ENCODE measurements around the gene ZNRF1. TPM values are rescaled to one million over a fixed set of nuclear protein-coding genes. Genes with fewer than 3 reads are reported as not detected.

Gene ZNRF1
- total and polyA plus RNA-seq, 2 of the 4 experiments (the other 2 are of a cell fraction), result 8.2 to 20.7 TPM

DNA sequence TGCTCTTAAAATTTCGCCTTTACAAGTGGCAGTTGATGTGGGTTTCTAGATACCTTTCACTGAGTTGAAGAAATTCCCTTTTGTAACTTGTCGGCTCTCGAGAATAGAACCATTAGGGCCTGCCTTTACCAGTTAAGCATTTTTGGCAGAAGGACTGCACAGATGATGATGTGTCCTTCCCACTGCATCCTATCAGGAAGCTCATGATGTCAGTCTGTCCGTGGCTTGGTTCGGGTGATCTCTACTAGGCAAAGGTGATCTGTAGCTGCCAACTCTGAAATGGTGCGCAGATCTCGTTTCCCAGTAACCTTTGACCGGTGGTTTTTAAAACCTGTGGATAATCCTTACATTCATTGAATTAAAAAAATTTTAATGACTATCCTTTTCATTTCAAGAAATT, 49.7 kb downstream of the ZNRF1 start:
- Histone ChIP-seq H3K27me3 (ENCODE audit: control insufficient read depth, insufficient read depth, low read length) (no peaks in the 10 kb centered on the region), H4K20me1 (ENCODE audit: insufficient read depth, low read length) (peaks cover 53% of the 10 kb centered on the region)
- intact Hi-C loops (cut with micrococcal nuclease), result no loop called here

More for the DNA sequence above, 49.7 kb downstream of the ZNRF1 start:
- H2BK15ac ChIP-seq (ENCODE audit: low read depth, low read length), result no peak overlapping the region
- H3K36me3 ChIP-seq (ENCODE audit: control insufficient read depth, insufficient read depth, low read length), result no peaks in the 10 kb centered on the region
- H3K27ac ChIP-seq (ENCODE audit: insufficient read depth, low read length), result no peak overlapping the region
- H3K9ac ChIP-seq (ENCODE audit: low read depth, low read length), result no peak overlapping the region
- H3K14ac ChIP-seq (replicated peaks; ENCODE audit: low read depth, low read length), result no peak overlapping the region
- CTCF ChIA-PET, result no interaction called here
- H3K4me2 ChIP-seq (ENCODE audit: low read depth, low read length), result no peak overlapping the region
- in situ Hi-C loops (cut with MboI; ENCODE audit: low sequenced_read_pairs) (no loop called here), dilution Hi-C loops (cut with HindIII; ENCODE audit: low sequenced_read_pairs, unreplicated experiment) (no loop called here)
- H4K91ac ChIP-seq (ENCODE audit: insufficient read depth, low read depth, low read length), result no peak overlapping the region
- H4K8ac ChIP-seq (ENCODE audit: low read depth in 2 of 2, low read length in 2 of 2), result no peak overlapping the region
- no peak overlapping the region for H3K4ac ChIP-seq (ENCODE audit: low read depth, low read length)
- DNase-seq (peak; percentile 43), ATAC-seq (ENCODE audit: low read depth) (no peak)
- no peak overlapping the region for H3K23ac ChIP-seq (ENCODE audit: low read depth, low read length)
- no peak overlapping the region for H2BK5ac ChIP-seq (ENCODE audit: low read depth, low read length, poor library complexity, severe bottlenecking)
- 0 out of 2 replicates have a peak overlapping the region, but pooled peaks have one; percentile 35 for H2AK5ac ChIP-seq (ENCODE audit: low read depth, low read length)
- H3K79me1 ChIP-seq (ENCODE audit: low read depth in 1 of 2, low read length in 2 of 2), result peaks cover 43 to 73% of the 10 kb centered on the region in 2 experiments
- H3K56ac ChIP-seq (ENCODE audit: extremely low read depth, insufficient read depth, low read length), result no peak overlapping the region
- no peak overlapping the region for H3K4me3 ChIP-seq (ENCODE audit: insufficient read depth, low read depth, low read length)
- WGBS, 2 experiments (ENCODE audit: extremely low coverage in 2 of 2, insufficient read length in 1 of 2), result 81% methylated on average over 3 of the region's 8 CpGs; no CpG with 5 or more reads in 1 of the 2 experiments
- peaks cover 6% of the 10 kb centered on the region for H3K4me1 ChIP-seq (ENCODE audit: control insufficient read depth, insufficient read depth, low read length)
- no peak overlapping the region for H2BK120ac ChIP-seq (ENCODE audit: low read depth, low read length)
- TF ChIP-seq, protein P1, sequence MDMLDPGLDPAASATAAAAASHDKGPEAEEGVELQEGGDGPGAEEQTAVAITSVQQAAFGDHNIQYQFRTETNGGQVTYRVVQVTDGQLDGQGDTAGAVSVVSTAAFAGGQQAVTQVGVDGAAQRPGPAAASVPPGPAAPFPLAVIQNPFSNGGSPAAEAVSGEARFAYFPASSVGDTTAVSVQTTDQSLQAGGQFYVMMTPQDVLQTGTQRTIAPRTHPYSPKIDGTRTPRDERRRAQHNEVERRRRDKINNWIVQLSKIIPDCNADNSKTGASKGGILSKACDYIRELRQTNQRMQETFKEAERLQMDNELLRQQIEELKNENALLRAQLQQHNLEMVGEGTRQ (IDR thresholded peaks at IDR 0.05; ENCODE audit: low read depth, low read length), result no peak
- no peak for TF ChIP-seq FOS (IDR thresholded peaks at IDR 0.05; ENCODE audit: low read depth, low read length)
- TF ChIP-seq BHLHE40 (IDR thresholded peaks at IDR 0.05; ENCODE audit: low read depth, low read length), result no peak
- no peak for TF ChIP-seq NFE2L2 (IDR thresholded peaks at IDR 0.05; ENCODE audit: low read depth, low read length)
- TF ChIP-seq MXI1 (IDR thresholded peaks at IDR 0.05; ENCODE audit: borderline replicate concordance, low read depth, low read length), result no peak
- TF ChIP-seq, protein P2, sequence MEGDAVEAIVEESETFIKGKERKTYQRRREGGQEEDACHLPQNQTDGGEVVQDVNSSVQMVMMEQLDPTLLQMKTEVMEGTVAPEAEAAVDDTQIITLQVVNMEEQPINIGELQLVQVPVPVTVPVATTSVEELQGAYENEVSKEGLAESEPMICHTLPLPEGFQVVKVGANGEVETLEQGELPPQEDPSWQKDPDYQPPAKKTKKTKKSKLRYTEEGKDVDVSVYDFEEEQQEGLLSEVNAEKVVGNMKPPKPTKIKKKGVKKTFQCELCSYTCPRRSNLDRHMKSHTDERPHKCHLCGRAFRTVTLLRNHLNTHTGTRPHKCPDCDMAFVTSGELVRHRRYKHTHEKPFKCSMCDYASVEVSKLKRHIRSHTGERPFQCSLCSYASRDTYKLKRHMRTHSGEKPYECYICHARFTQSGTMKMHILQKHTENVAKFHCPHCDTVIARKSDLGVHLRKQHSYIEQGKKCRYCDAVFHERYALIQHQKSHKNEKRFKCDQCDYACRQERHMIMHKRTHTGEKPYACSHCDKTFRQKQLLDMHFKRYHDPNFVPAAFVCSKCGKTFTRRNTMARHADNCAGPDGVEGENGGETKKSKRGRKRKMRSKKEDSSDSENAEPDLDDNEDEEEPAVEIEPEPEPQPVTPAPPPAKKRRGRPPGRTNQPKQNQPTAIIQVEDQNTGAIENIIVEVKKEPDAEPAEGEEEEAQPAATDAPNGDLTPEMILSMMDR (conservative IDR thresholded peaks at IDR 0.05; ENCODE audit: low read depth, low read length), result no peak
- TF ChIP-seq, protein P3, sequence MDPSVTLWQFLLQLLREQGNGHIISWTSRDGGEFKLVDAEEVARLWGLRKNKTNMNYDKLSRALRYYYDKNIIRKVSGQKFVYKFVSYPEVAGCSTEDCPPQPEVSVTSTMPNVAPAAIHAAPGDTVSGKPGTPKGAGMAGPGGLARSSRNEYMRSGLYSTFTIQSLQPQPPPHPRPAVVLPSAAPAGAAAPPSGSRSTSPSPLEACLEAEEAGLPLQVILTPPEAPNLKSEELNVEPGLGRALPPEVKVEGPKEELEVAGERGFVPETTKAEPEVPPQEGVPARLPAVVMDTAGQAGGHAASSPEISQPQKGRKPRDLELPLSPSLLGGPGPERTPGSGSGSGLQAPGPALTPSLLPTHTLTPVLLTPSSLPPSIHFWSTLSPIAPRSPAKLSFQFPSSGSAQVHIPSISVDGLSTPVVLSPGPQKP (IDR thresholded peaks at IDR 0.05; ENCODE audit: borderline replicate concordance, low read depth, low read length), result no peak
- no peak for TF ChIP-seq CHD1 (IDR thresholded peaks at IDR 0.05; ENCODE audit: low read depth, low read length)
- TF ChIP-seq MAFK (IDR thresholded peaks at IDR 0.05; ENCODE audit: low read depth, low read length), result no peak
- TF ChIP-seq POLR2A (IDR thresholded peaks at IDR 0.05; ENCODE audit: low read depth, low read length), result no peak
- TF ChIP-seq MAZ (IDR thresholded peaks at IDR 0.05; ENCODE audit: borderline replicate concordance, low read depth, low read length), result no peak
- TF ChIP-seq CEBPB (IDR thresholded peaks at IDR 0.05; ENCODE audit: low read depth, low read length), result no peak
- no peak for TF ChIP-seq RCOR1 (IDR thresholded peaks at IDR 0.05; ENCODE audit: insufficient replicate concordance, low read length)
- TF ChIP-seq SMC3 (IDR thresholded peaks at IDR 0.05; ENCODE audit: low read depth, low read length), result no peak
- TF ChIP-seq RAD21 (IDR thresholded peaks at IDR 0.05; ENCODE audit: low read length), result no peak
- H2AFZ ChIP-seq (replicated peaks; ENCODE audit: low read length, poor library complexity), result no peak overlapping the region
- no peak overlapping the region for H2AK9ac ChIP-seq (replicated peaks; ENCODE audit: low read depth, low read length, poor library complexity)
- no peaks in the 10 kb centered on the region; the same call in 1 of the 2 replicates for H3K9me3 ChIP-seq (ENCODE audit: control insufficient read depth, insufficient read depth, low read length)
- POLR2A ChIA-PET (ENCODE audit: unreplicated experiment), result no interaction called here
- H2BK20ac ChIP-seq (ENCODE audit: low read depth, low read length), result no peak overlapping the region
- no peak overlapping the region for H3K18ac ChIP-seq (ENCODE audit: low read depth, low read length)
- no TSS peak for BruUV-seq (replicated peaks)
- no peak overlapping the region for H4K5ac ChIP-seq (ENCODE audit: low read depth, low read length)
- H3K9me1 ChIP-seq (ENCODE audit: insufficient read depth, low read length), result peaks cover 7% of the 10 kb centered on the region
